Measurements from ENCODE around the gene RAD54L. TPM values are rescaled to one million over a fixed set of nuclear protein-coding genes. Genes with fewer than 3 reads are reported as not detected.

Gene RAD54L
- total RNA-seq, 1 experiment from 2014 or later, result 28.9 TPM

DNA sequence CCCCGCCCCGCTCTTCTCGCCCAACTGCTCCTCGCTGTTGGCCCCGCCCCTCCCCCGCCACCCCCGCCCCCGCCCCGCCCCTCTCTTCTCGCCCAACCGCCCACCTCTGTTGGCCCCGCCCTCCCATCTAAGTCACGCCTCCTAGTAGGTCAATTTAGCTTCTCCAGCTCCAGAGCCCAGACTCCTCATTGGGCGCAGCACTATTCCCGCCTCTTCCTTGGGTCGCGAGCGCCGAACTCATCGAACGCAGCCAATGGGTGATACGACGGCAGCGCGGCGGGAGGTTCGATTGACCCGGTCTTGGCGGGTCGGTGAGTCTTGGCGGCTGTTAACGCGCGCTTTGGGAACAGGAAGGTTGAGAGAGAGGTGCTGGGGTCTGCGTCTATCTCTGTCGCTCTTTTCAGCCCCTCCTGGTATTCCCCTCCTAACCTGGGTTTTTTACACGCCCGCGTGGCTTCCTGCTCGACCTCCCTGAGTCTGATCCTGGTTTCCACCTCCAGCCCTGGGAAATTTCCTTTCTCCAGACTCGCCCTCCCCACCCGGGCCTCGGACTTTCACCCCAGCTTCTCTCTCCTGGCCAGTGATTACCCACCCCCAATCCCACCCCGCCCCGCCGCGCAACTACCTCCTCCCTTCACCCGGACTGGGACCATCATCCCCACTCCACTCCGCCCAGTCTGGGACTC lies at the start of gene RAD54L (continued):
- TF ChIP-seq, protein P1, sequence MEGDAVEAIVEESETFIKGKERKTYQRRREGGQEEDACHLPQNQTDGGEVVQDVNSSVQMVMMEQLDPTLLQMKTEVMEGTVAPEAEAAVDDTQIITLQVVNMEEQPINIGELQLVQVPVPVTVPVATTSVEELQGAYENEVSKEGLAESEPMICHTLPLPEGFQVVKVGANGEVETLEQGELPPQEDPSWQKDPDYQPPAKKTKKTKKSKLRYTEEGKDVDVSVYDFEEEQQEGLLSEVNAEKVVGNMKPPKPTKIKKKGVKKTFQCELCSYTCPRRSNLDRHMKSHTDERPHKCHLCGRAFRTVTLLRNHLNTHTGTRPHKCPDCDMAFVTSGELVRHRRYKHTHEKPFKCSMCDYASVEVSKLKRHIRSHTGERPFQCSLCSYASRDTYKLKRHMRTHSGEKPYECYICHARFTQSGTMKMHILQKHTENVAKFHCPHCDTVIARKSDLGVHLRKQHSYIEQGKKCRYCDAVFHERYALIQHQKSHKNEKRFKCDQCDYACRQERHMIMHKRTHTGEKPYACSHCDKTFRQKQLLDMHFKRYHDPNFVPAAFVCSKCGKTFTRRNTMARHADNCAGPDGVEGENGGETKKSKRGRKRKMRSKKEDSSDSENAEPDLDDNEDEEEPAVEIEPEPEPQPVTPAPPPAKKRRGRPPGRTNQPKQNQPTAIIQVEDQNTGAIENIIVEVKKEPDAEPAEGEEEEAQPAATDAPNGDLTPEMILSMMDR (IDR thresholded peaks at IDR 0.05 in 2 of 3, conservative IDR thresholded peaks at IDR 0.05 in 1 of 3; ENCODE audit: borderline replicate concordance in 1 of 3, insufficient read depth in 1 of 3, low read depth in 2 of 3, low read length in 2 of 3), result no peak
- TF ChIP-seq SIN3A (IDR thresholded peaks at IDR 0.05; ENCODE audit: low read depth) (peak; percentile 99), CEBPB (IDR thresholded peaks at IDR 0.05; ENCODE audit: low read depth) (no peak)

DNA sequence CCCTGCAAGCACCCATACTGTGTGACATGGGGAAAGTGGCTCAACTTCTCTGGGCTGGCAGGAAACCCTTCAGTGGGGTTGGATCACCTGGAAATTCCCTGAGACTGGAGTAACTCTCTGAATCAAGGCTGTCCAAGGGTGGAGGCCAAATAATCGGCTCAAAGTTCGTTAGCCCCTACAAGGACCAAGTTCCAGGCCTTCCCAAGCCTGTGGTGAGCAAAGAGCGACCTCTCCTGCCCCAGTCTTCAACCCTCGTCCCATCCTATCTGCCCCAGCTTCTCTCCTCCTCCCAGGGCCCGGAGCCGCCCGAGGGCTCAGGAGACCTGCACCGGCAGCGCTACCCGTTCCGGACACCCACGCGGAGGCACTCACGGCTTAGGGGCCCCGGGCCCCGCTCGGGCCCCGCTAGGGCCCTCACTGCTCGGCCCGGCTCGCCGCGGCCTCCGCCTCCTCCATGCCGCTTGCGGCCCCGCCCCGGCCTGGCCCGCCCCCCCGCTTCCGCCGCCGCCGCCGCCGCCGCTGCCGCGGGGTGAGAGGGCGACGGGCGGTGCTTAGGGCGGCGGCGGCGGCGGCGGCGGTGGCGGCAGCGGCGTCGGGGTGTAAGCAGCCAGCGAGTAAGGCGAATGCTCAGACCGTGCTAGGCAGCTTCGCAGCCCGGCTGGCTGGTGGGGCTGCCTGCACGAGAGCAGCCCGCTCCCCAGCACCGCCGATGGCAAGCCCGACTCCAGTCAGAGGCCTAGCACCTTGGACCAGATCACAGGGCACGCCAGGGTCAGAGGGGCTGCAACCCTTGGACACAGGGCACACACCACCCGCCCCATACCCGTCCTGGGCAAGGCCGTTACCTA lies 49.4 kb upstream of the RAD54L start, which contains the start of gene POMGNT1:
Gene POMGNT1 (minus strand): TSS at position 471 of the 848 bp plus-strand sequence. CDS start 613 bp downstream, outside the sequence.
- intact Hi-C loops (cut with micrococcal nuclease), result loop anchor here (1.0 kb wide), 1 partner anchor 15 kb away; no protein-coding TSS in a partner anchor
- TSS peak; percentile 49 for BruUV-seq (replicated peaks)
- TF ChIP-seq EZH2 (IDR thresholded peaks at IDR 0.05), result no peak
- TF ChIP-seq, protein P1 (IDR thresholded peaks at IDR 0.05 in 2 of 3, conservative IDR thresholded peaks at IDR 0.05 in 1 of 3; ENCODE audit: borderline replicate concordance in 1 of 3, insufficient read depth in 1 of 3, low read depth in 2 of 3, low read length in 2 of 3), result peak; percentile 3 to 36 (median 23); a peak in 2 of 6 replicates
- TF ChIP-seq POLR2AphosphoS5 (IDR thresholded peaks at IDR 0.05; ENCODE audit: low read depth, low read length), result peak; percentile 63
- peak; percentile 8 for TF ChIP-seq TCF7L2 (IDR thresholded peaks at IDR 0.05; ENCODE audit: borderline replicate concordance, extremely low read depth, insufficient read depth, insufficient read length)
- TF ChIP-seq EZH2phosphoT487 (IDR thresholded peaks at IDR 0.05; ENCODE audit: borderline replicate concordance), result no peak
- no peak for TF ChIP-seq YY1 (IDR thresholded peaks at IDR 0.05; ENCODE audit: extremely low read depth, insufficient replicate concordance, low read depth, low read length)
- peak; percentile 68 for TF ChIP-seq RAD21 (IDR thresholded peaks at IDR 0.05; ENCODE audit: low read depth)
- TF ChIP-seq SRF (IDR thresholded peaks at IDR 0.05; ENCODE audit: low read depth), result no peak
- TF ChIP-seq POLR2A (IDR thresholded peaks at IDR 0.05; ENCODE audit: borderline replicate concordance, extremely low read depth, insufficient read depth, insufficient read length), result peak; percentile 40
- no peak for TF ChIP-seq SP1 (IDR thresholded peaks at IDR 0.05; ENCODE audit: low read depth)
- TF ChIP-seq, protein P2, sequence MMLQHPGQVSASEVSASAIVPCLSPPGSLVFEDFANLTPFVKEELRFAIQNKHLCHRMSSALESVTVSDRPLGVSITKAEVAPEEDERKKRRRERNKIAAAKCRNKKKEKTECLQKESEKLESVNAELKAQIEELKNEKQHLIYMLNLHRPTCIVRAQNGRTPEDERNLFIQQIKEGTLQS (IDR thresholded peaks at IDR 0.05), result no peak
- peak; percentile 25 for TF ChIP-seq SIN3A (IDR thresholded peaks at IDR 0.05; ENCODE audit: low read depth)
- peak; percentile 77 for TF ChIP-seq ZFX (IDR thresholded peaks at IDR 0.05)
- no peak for TF ChIP-seq ELF1 (IDR thresholded peaks at IDR 0.05; ENCODE audit: borderline replicate concordance, low read depth)
- TF ChIP-seq, protein P3, sequence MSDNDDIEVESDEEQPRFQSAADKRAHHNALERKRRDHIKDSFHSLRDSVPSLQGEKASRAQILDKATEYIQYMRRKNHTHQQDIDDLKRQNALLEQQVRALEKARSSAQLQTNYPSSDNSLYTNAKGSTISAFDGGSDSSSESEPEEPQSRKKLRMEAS (IDR thresholded peaks at IDR 0.05), result peak; percentile 31
- no peak for DNase-seq (ENCODE audit: low read depth, low spot score)
- Histone ChIP-seq H4K20me1 (ENCODE audit: insufficient read depth) (no peaks in the 10 kb centered on the region), H3K36me3 (ENCODE audit: control insufficient read depth in 1 of 2, insufficient read depth in 2 of 2, low read length in 2 of 2) (peaks cover 0 to 21% of the 10 kb centered on the region in 2 experiments; a peak in 1 of 4 replicates), H3K9me3 (ENCODE audit: control insufficient read depth in 1 of 2, insufficient read depth in 1 of 2, low read depth in 1 of 2, low read length in 2 of 2) (no peaks in the 10 kb centered on the region), H3K9me2 (ENCODE audit: insufficient read depth) (no peaks in the 10 kb centered on the region), H3K4me2 (ENCODE audit: low read length) (peak within 1 kb of the TSS; percentile 96), H3K27me3 (ENCODE audit: insufficient read depth, low read length) (no peaks in the 10 kb centered on the region), H2AFZ (ENCODE audit: low read depth, low read length, poor library complexity, severe bottlenecking) (no peak within 1 kb of the TSS), H3K9ac (ENCODE audit: low read length) (peak within 1 kb of the TSS; percentile 87), H3K4me3 (replicated peaks in 1 of 2; ENCODE audit: low read depth in 1 of 2, low read length in 2 of 2) (peak within 1 kb of the TSS; percentile 66 to 79), H3K79me2 (ENCODE audit: insufficient read depth, low read length) (peaks cover 8% of the 10 kb centered on the region; the same call in 1 of the 2 replicates), H3K27ac (ENCODE audit: low read depth, low read length) (peak within 1 kb of the TSS; percentile 78), H3K4me1 (ENCODE audit: control insufficient read depth in 1 of 2, insufficient read depth in 2 of 2, low read length in 2 of 2) (peaks cover 11 to 16% of the 10 kb centered on the region in 2 experiments; a peak in 3 of 4 replicates)
- CTCF ChIA-PET, result interaction anchor here (1.3 to 3.0 kb wide), 2 partner anchors 15 to 25 kb away, joined by 7 to 9 read pairs; no protein-coding TSS in a partner anchor
- POLR2A ChIA-PET, result interaction anchor here (1.0 kb wide), 2 partner anchors 15 to 25 kb away, joined by 3 to 7 read pairs; no protein-coding TSS in a partner anchor
- peak; percentile 93 for ATAC-seq
- RAD21 ChIA-PET (ENCODE audit: low non-redundant PET in 1 of 2, low total read pairs in 2 of 2, uncharacterized antibody in 2 of 2, unreplicated experiment in 2 of 2), result no interaction called here

Measured in HCT116 (cell line).